Limb (tissue), 2 donors: ENCODE data around the gene DOK6.
"Not testable (repeated sequence)": the region's sequence is repeated elsewhere in the genome, so short reads cannot be mapped to it uniquely, and the experiment has no call there.

ENCODE experiments used
- DNase-seq, 2 donors: peaks; one replicate each; pipeline ENCODE4 v3.0.0-alpha.2; 2016; ENCODE audit errors: extremely low spot score in 2 of 2

DOK6 gene

GRCh38 chr18:69864802-69865201 is 464.1 kb downstream of the DOK6 start:
- DNase-seq = not testable (repeated sequence)

- DNase-seq = no peak
These were observed 465.1 kb downstream of the DOK6 start for GRCh38 chr18:69865776-69866175.

GRCh38 chr18:69866212-69866611 is 465.5 kb downstream of the DOK6 start:
- DNase-seq = no peak

- no peak for DNase-seq
These were observed 470.0 kb downstream of the DOK6 start for GRCh38 chr18:69870736-69871135.

- no peak for DNase-seq
These were observed 470.7 kb downstream of the DOK6 start for GRCh38 chr18:69871363-69871762.

- DNase-seq = no peak
These were observed 472.0 kb downstream of the DOK6 start for GRCh38 chr18:69872661-69873060.

GRCh38 chr18:69874058-69874457 is 473.4 kb downstream of the DOK6 start:
- no peak for DNase-seq

- no peak for DNase-seq
These were observed 475.8 kb downstream of the DOK6 start for GRCh38 chr18:69876490-69876889.

- DNase-seq = no peak
These were observed 477.7 kb downstream of the DOK6 start for GRCh38 chr18:69878213-69878933.

- not testable (repeated sequence) for DNase-seq
These were observed 478.4 kb downstream of the DOK6 start for GRCh38 chr18:69879051-69879450.

GRCh38 chr18:69880083-69880482 is 479.4 kb downstream of the DOK6 start:
- DNase-seq = no peak

- no peak for DNase-seq
These were observed 482.4 kb downstream of the DOK6 start for GRCh38 chr18:69882965-69883668.

GRCh38 chr18:69883781-69884180 is 483.1 kb downstream of the DOK6 start:
- DNase-seq = no peak

- no peak for DNase-seq
These were observed 484.7 kb downstream of the DOK6 start for GRCh38 chr18:69885355-69885754.

GRCh38 chr18:69885841-69886531 is 485.3 kb downstream of the DOK6 start:
- no peak for DNase-seq

GRCh38 chr18:69887256-69887655 is 486.6 kb downstream of the DOK6 start:
- DNase-seq = no peak

- no peak for DNase-seq
These were observed 488.3 kb downstream of the DOK6 start for GRCh38 chr18:69889009-69889408.

GRCh38 chr18:69890558-69890957 is 489.9 kb downstream of the DOK6 start:
- DNase-seq = no peak

GRCh38 chr18:69894467-69894866 is 493.8 kb downstream of the DOK6 start:
- DNase-seq = no peak

- DNase-seq = no peak
These were observed 494.7 kb downstream of the DOK6 start for GRCh38 chr18:69895066-69896047.

- no peak for DNase-seq
These were observed 496.9 kb downstream of the DOK6 start for GRCh38 chr18:69897397-69898108.
